HepG2 (cell line): ENCODE measurements around the gene AUH. TPM values are rescaled to one million over a fixed set of nuclear protein-coding genes. Genes with fewer than 3 reads are reported as not detected.

Experiments used
- BRCA1 ChIP-seq: sonication (generic); formaldehyde crosslinking; IDR thresholded peaks from 2 replicates; pipeline ENCODE4 v1.4.0; 2020; ENCODE audit warnings: missing genetic modification reagents
- ETV6 ChIP-seq: sonication (generic); formaldehyde crosslinking; conservative IDR thresholded peaks from 2 replicates; pipeline ENCODE4 v1.4.0; 2020; ENCODE audit warnings: missing genetic modification reagents
- FOXO1 ChIP-seq: sonication (generic); formaldehyde crosslinking; IDR thresholded peaks from 2 replicates; pipeline ENCODE4 v1.4.0; 2020; ENCODE audit warnings: missing genetic modification reagents
- KLF16 ChIP-seq, 2 experiments: sonication (generic) in 1 of 2; formaldehyde crosslinking in 1 of 2; IDR thresholded peaks; 2 replicates each; pipeline versions ENCODE4 v1.6.1 to v1.8.0; 2016 to 2023; ENCODE audit warnings: missing genetic modification reagents in 2 of 2, missing compliant biosample characterization in 1 of 2
- PHF8 ChIP-seq: sonication (generic); formaldehyde crosslinking; IDR thresholded peaks from 2 replicates; pipeline ENCODE4 v1.5.0; 2020; ENCODE audit warnings: missing genetic modification reagents
- POLR2AphosphoS5 ChIP-seq: IDR thresholded peaks from 2 replicates; pipeline ENCODE4 v1.6.1; 2012; ENCODE audit warnings: low read depth, low read length
- PPARG ChIP-seq: conservative IDR thresholded peaks from 2 replicates; pipeline ENCODE4 v1.6.1; 2016; ENCODE audit warnings: missing biosample characterization, missing genetic modification reagents
- RAD51 ChIP-seq: fragments of 450-650 bp; IDR thresholded peaks from 2 replicates; pipeline ENCODE4 v1.6.1; 2016; ENCODE audit warnings: borderline replicate concordance
- TSC22D2 ChIP-seq: sonication (generic); formaldehyde crosslinking; IDR thresholded peaks from 2 replicates; pipeline ENCODE4 v1.5.1; 2020; ENCODE audit warnings: missing genetic modification reagents, mild to moderate bottlenecking, borderline replicate concordance
- ZNF101 ChIP-seq: sonication (generic); formaldehyde crosslinking; IDR thresholded peaks from 2 replicates; pipeline ENCODE4 v1.4.0; 2020; ENCODE audit warnings: mild to moderate bottlenecking, low read depth, missing genetic modification reagents, borderline replicate concordance
- ZNF143 ChIP-seq: sonication (generic); formaldehyde crosslinking; IDR thresholded peaks from 2 replicates; pipeline ENCODE4 v1.4.0; 2020; ENCODE audit warnings: missing genetic modification reagents
- ZNF160 ChIP-seq: sonication (generic); formaldehyde crosslinking; IDR thresholded peaks from 2 replicates; pipeline ENCODE4 v1.8.0; 2022; ENCODE audit warnings: mild to moderate bottlenecking, inconsistent platforms, missing genetic modification reagents
- ZNF224 ChIP-seq: sonication (generic); formaldehyde crosslinking; IDR thresholded peaks from 2 replicates; pipeline ENCODE4 v1.5.0; 2020; ENCODE audit warnings: mild to moderate bottlenecking, missing genetic modification reagents
- ZNF24 ChIP-seq: fragments of 450-650 bp; IDR thresholded peaks from 2 replicates; pipeline ENCODE4 v1.6.1; 2017; ENCODE audit warnings: antibody characterized with exemption, mild to moderate bottlenecking
- polyA plus RNA-seq, 8 experiments: library from polyadenylated mRNA; depleted of rRNA in 3 of 8; stranded (reverse) in 7 of 8; unstranded in 1 of 8; fragments of >200 nt; fragmentation: Illumina TruSeq in 4 of 8; extraction: Trizol in 4 of 8; gene quantifications; 2 replicates each; pipeline versions ENCODE4 v1.2.1 to v1.2.3, GENCODE V29; 2011 to 2016; ENCODE audit warnings: low read depth in 4 of 8, missing spikeins in 1 of 8, mixed read lengths in 1 of 8; ENCODE audit not compliant: insufficient read depth in 1 of 8
- total RNA-seq, 5 experiments: library from RNA; depleted of rRNA; stranded (reverse); fragments of >200 nt; fragmentation: Illumina TruSeq; extraction: Trizol; gene quantifications; 2 replicates each; pipeline ENCODE4 v1.2.3, GENCODE V29; 2016; ENCODE audit warnings: low read depth in 1 of 5
- TF ChIP-seq, protein P1 (sequence below): IDR thresholded peaks from 2 replicates; pipeline ENCODE4 v1.6.1; 2012; ENCODE audit warnings: low read length, improper control_type of control experiment
- TF ChIP-seq, protein P2 (sequence below): sonication (generic); formaldehyde crosslinking; IDR thresholded peaks from 2 replicates; pipeline ENCODE4 v1.8.0; 2022; ENCODE audit warnings: mild to moderate bottlenecking, missing genetic modification reagents, borderline replicate concordance
- TF ChIP-seq, protein P3 (sequence below): sonication (generic); formaldehyde crosslinking; IDR thresholded peaks from 2 replicates; pipeline ENCODE4 v1.5.0; 2020; ENCODE audit warnings: missing genetic modification reagents, mild to moderate bottlenecking, borderline replicate concordance
- TF ChIP-seq, protein P4 (sequence below): sonication (generic); formaldehyde crosslinking; IDR thresholded peaks from 2 replicates; pipeline ENCODE4 v1.8.0; 2022; ENCODE audit warnings: missing genetic modification reagents, mild to moderate bottlenecking, inconsistent platforms, borderline replicate concordance
- TF ChIP-seq, protein P5 (sequence below): sonication (generic); formaldehyde crosslinking; IDR thresholded peaks from 2 replicates; pipeline ENCODE4 v1.9.0; 2022; ENCODE audit warnings: low read depth, missing genetic modification reagents
- TF ChIP-seq, protein P6 (sequence below): sonication (generic); formaldehyde crosslinking; IDR thresholded peaks from 2 replicates; pipeline ENCODE4 v1.4.0; 2020; ENCODE audit warnings: mild to moderate bottlenecking, missing genetic modification reagents

Gene AUH
- total and polyA plus RNA-seq, 2 of the 13 experiments (the other 11 are each of a cell fraction or from before 2014, with no cell fraction given), result 25.8 to 31.9 TPM

DNA sequence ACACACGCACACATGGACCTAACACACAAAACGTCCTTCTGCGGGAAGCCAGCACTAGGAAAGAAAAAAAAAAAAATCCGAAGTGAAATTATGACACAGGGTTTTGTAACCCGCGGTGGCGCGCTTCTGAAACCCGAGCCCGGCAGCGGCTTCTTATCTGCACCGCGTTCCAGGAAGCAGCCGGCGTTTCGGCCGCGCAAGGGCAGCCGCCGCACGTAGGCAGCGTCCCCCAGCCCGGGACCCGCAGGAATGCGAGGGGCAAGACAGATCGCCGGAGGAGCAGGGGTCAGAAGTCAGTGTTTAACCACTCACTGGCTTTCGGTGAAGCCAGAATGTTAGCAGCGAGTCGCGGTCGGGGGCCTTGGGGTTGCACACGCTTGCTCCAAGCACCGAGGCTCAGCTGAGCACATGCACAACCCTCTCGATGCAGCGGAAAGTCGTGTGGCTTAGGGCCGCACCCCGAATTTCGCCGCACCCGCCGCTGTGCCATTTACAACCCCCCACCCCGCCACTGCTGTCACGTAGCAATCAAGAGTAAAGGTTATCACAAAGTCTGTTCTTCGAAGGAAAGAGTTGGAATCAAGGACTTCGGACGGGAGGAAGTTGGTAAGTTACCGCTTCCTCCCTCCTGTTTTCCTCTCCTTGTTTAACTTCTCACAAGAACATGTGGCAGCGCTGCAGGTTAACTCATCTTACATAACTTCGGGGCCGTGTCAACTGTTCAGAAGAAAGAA is 167.9 kb downstream of the AUH start (continued):
- TF ChIP-seq, protein P1, sequence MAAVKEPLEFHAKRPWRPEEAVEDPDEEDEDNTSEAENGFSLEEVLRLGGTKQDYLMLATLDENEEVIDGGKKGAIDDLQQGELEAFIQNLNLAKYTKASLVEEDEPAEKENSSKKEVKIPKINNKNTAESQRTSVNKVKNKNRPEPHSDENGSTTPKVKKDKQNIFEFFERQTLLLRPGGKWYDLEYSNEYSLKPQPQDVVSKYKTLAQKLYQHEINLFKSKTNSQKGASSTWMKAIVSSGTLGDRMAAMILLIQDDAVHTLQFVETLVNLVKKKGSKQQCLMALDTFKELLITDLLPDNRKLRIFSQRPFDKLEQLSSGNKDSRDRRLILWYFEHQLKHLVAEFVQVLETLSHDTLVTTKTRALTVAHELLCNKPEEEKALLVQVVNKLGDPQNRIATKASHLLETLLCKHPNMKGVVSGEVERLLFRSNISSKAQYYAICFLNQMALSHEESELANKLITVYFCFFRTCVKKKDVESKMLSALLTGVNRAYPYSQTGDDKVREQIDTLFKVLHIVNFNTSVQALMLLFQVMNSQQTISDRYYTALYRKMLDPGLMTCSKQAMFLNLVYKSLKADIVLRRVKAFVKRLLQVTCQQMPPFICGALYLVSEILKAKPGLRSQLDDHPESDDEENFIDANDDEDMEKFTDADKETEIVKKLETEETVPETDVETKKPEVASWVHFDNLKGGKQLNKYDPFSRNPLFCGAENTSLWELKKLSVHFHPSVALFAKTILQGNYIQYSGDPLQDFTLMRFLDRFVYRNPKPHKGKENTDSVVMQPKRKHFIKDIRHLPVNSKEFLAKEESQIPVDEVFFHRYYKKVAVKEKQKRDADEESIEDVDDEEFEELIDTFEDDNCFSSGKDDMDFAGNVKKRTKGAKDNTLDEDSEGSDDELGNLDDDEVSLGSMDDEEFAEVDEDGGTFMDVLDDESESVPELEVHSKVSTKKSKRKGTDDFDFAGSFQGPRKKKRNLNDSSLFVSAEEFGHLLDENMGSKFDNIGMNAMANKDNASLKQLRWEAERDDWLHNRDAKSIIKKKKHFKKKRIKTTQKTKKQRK, result no peak
- TF ChIP-seq, protein P2, sequence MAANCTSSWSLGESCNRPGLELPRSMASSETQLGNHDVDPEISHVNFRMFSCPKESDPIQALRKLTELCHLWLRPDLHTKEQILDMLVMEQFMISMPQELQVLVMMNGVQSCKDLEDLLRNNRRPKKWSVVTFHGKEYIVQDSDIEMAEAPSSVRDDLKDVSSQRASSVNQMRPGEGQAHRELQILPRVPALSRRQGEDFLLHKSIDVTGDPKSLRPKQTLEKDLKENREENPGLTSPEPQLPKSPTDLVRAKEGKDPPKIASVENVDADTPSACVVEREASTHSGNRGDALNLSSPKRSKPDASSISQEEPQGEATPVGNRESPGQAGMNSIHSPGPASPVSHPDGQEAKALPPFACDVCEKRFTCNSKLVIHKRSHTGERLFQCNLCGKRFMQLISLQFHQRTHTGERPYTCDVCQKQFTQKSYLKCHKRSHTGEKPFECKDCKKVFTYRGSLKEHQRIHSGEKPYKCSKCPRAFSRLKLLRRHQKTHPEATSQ, result peak; percentile 95
- TF ChIP-seq POLR2AphosphoS5 (peak; percentile 90), ZNF160 (no peak; the same call in none of the 2 replicates), PPARG (CRISPR knock-in tag) (peak; percentile 97), KLF16 (CRISPR knock-in tag; IDR thresholded peaks at IDR 0.05) (peak in 1 of 2 experiments; percentile 53; a peak in 1 of 4 replicates), ZNF101 (CRISPR knock-in tag) (no peak; the same call in 1 of the 2 replicates), RAD51 (no peak), ZNF143 (CRISPR knock-in tag) (no peak; the same call in 1 of the 2 replicates), PHF8 (CRISPR knock-in tag) (peak; percentile 63; the same call in 1 of the 2 replicates), FOXO1 (peak; percentile 57; the same call in 1 of the 2 replicates), BRCA1 (peak; percentile 91), ETV6 (peak; percentile 58; the same call in 1 of the 2 replicates), ZNF24 (no peak), TSC22D2 (no peak), ZNF224 (CRISPR knock-in tag) (peak; percentile 76; the same call in 1 of the 2 replicates)
- TF ChIP-seq, protein P3, sequence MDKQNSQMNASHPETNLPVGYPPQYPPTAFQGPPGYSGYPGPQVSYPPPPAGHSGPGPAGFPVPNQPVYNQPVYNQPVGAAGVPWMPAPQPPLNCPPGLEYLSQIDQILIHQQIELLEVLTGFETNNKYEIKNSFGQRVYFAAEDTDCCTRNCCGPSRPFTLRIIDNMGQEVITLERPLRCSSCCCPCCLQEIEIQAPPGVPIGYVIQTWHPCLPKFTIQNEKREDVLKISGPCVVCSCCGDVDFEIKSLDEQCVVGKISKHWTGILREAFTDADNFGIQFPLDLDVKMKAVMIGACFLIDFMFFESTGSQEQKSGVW, result no peak
- TF ChIP-seq, protein P4, sequence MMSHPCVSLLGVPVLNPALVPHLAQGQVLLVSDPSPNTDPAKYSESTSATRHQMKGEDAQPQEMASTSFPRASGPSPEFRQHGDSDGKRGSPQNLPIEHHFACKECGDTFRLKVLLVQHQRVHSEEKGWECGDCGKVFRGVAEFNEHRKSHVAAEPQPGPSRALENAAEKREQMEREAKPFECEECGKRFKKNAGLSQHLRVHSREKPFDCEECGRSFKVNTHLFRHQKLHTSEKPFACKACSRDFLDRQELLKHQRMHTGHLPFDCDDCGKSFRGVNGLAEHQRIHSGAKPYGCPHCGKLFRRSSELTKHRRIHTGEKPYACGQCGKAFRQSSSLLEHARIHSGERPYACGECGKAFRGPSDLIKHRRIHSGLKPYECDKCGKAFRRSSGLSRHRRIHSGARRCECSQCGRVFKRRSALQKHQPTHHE (CRISPR knock-in tag), result 0 out of 2 replicates have a peak, but pooled peaks have one; percentile 72
- TF ChIP-seq, protein P5, sequence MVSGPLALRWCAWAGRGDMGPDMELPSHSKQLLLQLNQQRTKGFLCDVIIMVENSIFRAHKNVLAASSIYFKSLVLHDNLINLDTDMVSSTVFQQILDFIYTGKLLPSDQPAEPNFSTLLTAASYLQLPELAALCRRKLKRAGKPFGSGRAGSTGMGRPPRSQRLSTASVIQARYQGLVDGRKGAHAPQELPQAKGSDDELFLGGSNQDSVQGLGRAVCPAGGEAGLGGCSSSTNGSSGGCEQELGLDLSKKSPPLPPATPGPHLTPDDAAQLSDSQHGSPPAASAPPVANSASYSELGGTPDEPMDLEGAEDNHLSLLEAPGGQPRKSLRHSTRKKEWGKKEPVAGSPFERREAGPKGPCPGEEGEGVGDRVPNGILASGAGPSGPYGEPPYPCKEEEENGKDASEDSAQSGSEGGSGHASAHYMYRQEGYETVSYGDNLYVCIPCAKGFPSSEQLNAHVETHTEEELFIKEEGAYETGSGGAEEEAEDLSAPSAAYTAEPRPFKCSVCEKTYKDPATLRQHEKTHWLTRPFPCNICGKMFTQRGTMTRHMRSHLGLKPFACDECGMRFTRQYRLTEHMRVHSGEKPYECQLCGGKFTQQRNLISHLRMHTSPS (CRISPR knock-in tag), result no peak; the same call in none of the 2 replicates
- TF ChIP-seq, protein P6, sequence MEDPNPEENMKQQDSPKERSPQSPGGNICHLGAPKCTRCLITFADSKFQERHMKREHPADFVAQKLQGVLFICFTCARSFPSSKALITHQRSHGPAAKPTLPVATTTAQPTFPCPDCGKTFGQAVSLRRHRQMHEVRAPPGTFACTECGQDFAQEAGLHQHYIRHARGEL, result 0 out of 2 replicates have a peak, but pooled peaks have one; percentile 54
